DMS79 (cell line): Measurements from ENCODE around the gene SORL1.
"Not testable (repeated sequence)": the region's sequence is repeated elsewhere in the genome, so short reads cannot be mapped to it uniquely, and the experiment has no call there.

Experiments
- DNase-seq: peaks from one replicate; lab custom pipeline; 2025; lab: John Stamatoyannopoulos, UW

The SORL1 gene

GRCh38 chr11:121631456-121631855 lies 179.3 kb downstream of the SORL1 start:
- no peak for DNase-seq

GRCh38 chr11:121634273-121634672 lies 182.2 kb downstream of the SORL1 start:
- DNase-seq: no peak

GRCh38 chr11:121634889-121635288 lies 182.8 kb downstream of the SORL1 start:
- no peak for DNase-seq

GRCh38 chr11:121636081-121636799 lies 184.1 kb downstream of the SORL1 start:
- peak; percentile 28 for DNase-seq

GRCh38 chr11:121636800-121637176 lies 184.7 kb downstream of the SORL1 start:
- DNase-seq: no peak

- DNase-seq: not testable (repeated sequence)
Observed at GRCh38 chr11:121637587-121637986, 185.5 kb downstream of the SORL1 start.

- no peak for DNase-seq
Observed at GRCh38 chr11:121643479-121644186, 191.5 kb downstream of the SORL1 start.

GRCh38 chr11:121644187-121644512 lies 192.0 kb downstream of the SORL1 start:
- DNase-seq: no peak

GRCh38 chr11:121645001-121645400 lies 192.9 kb downstream of the SORL1 start:
- no peak for DNase-seq

GRCh38 chr11:121645596-121645995 lies 193.5 kb downstream of the SORL1 start:
- DNase-seq: no peak

GRCh38 chr11:121648306-121648705 lies 196.2 kb downstream of the SORL1 start:
- no peak for DNase-seq

GRCh38 chr11:121649798-121650197 lies 197.7 kb downstream of the SORL1 start:
- DNase-seq: no peak

- DNase-seq: no peak
Observed at GRCh38 chr11:121650351-121651256, 198.5 kb downstream of the SORL1 start.

- no peak for DNase-seq
Observed at GRCh38 chr11:121651257-121651605, 199.1 kb downstream of the SORL1 start.

GRCh38 chr11:121652971-121653370 lies 200.9 kb downstream of the SORL1 start:
- no peak for DNase-seq

- DNase-seq: no peak
Observed at GRCh38 chr11:121654259-121654842, 202.2 kb downstream of the SORL1 start.

GRCh38 chr11:121654843-121655536 lies 202.9 kb downstream of the SORL1 start:
- no peak for DNase-seq

GRCh38 chr11:121655537-121656327 lies 203.6 kb downstream of the SORL1 start:
- DNase-seq: peak; percentile 83

GRCh38 chr11:121656328-121657090 lies 204.4 kb downstream of the SORL1 start:
- DNase-seq: no peak

GRCh38 chr11:121657146-121657545 lies 205.0 kb downstream of the SORL1 start:
- DNase-seq: no peak
